ENCODE measurements around the gene GALNT4. TPM values are rescaled to one million over a fixed set of nuclear protein-coding genes. Genes with fewer than 3 reads are reported as not detected.

Gene GALNT4
- total RNA-seq, 1 donor from 2014 or later = 2.8 TPM

DNA sequence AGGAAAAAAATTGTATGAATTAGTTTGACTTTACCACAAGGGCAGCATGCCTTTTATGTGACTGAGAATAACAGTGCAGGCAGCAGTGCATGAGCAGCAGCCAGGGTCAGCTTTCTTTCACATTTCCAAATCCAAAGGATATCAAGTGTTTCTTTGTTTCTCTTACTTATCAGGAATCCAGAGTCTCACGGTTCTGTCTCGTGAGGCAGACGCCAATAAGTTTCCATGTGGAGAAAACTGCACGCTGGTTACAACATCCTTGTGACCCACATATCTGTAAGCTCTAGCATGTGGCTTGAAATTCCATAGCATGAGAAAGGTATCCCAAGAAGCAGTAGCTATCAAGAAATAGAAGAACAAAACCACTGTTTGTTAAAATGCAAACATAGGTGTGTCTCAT lies 27.6 kb downstream of the GALNT4 start:
- H3K9me3 ChIP-seq (ENCODE audit: low read depth) = no peaks in the 10 kb centered on the region
- Mint-ChIP-seq H3K9me3 (peaks cover 2% of the 10 kb centered on the region), H3K27me3 (ENCODE audit: insufficient read depth, low read depth) (no peaks in the 10 kb centered on the region), H3K4me1 (no peaks in the 10 kb centered on the region), H3K27ac (no peak overlapping the region), H3K36me3 (peaks cover 17% of the 10 kb centered on the region), H3K4me3 (no peak overlapping the region)
- H3F3A ChIP-seq (ENCODE audit: low read depth) = no peaks in the 10 kb centered on the region
- no peak for DNase-seq (ENCODE audit: low spot score)
- H3K4me3 ChIP-seq = no peak overlapping the region
- H3K4me2 ChIP-seq = no peak overlapping the region
- no peak overlapping the region for H3K9ac ChIP-seq
- H3K27me3 ChIP-seq = no peaks in the 10 kb centered on the region
- H3K4me1 ChIP-seq = no peaks in the 10 kb centered on the region
- no peak overlapping the region for H2AFZ ChIP-seq (replicated peaks)
- TF ChIP-seq EZH2 (IDR thresholded peaks at IDR 0.05) = no peak
- TF ChIP-seq EZH2phosphoT487 (IDR thresholded peaks at IDR 0.05) = no peak
- TF ChIP-seq, protein P1, sequence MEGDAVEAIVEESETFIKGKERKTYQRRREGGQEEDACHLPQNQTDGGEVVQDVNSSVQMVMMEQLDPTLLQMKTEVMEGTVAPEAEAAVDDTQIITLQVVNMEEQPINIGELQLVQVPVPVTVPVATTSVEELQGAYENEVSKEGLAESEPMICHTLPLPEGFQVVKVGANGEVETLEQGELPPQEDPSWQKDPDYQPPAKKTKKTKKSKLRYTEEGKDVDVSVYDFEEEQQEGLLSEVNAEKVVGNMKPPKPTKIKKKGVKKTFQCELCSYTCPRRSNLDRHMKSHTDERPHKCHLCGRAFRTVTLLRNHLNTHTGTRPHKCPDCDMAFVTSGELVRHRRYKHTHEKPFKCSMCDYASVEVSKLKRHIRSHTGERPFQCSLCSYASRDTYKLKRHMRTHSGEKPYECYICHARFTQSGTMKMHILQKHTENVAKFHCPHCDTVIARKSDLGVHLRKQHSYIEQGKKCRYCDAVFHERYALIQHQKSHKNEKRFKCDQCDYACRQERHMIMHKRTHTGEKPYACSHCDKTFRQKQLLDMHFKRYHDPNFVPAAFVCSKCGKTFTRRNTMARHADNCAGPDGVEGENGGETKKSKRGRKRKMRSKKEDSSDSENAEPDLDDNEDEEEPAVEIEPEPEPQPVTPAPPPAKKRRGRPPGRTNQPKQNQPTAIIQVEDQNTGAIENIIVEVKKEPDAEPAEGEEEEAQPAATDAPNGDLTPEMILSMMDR (IDR thresholded peaks at IDR 0.05) = no peak
- H3K36me3 ChIP-seq = no peaks in the 10 kb centered on the region
- H3K79me2 ChIP-seq (ENCODE audit: low read depth) = no peaks in the 10 kb centered on the region
- H3K27ac ChIP-seq = no peak overlapping the region
- H4K20me1 ChIP-seq (ENCODE audit: low read depth) = no peaks in the 10 kb centered on the region

- H3K4me1 ChIP-seq = no peaks in the 10 kb centered on the region
- Mint-ChIP-seq H3K4me3 (no peak overlapping the region), H3K36me3 (peaks cover 15% of the 10 kb centered on the region), H3K9me3 (peaks cover 2% of the 10 kb centered on the region), H3K27ac (no peak overlapping the region), H3K4me1 (no peaks in the 10 kb centered on the region), H3K27me3 (ENCODE audit: insufficient read depth, low read depth) (no peaks in the 10 kb centered on the region)
- H3K27me3 ChIP-seq = no peaks in the 10 kb centered on the region
- no peak overlapping the region for H3K4me2 ChIP-seq
- no peaks in the 10 kb centered on the region for H3K9me3 ChIP-seq (ENCODE audit: low read depth)
- no peak overlapping the region for H3K4me3 ChIP-seq
- no peaks in the 10 kb centered on the region for H3F3A ChIP-seq (ENCODE audit: low read depth)
- TF ChIP-seq EZH2phosphoT487 (IDR thresholded peaks at IDR 0.05) = no peak
- TF ChIP-seq EZH2 (IDR thresholded peaks at IDR 0.05) = no peak
- TF ChIP-seq, protein P1 (IDR thresholded peaks at IDR 0.05) = no peak
- H4K20me1 ChIP-seq (ENCODE audit: low read depth) = no peaks in the 10 kb centered on the region
- H2AFZ ChIP-seq (replicated peaks) = no peak overlapping the region
- no peaks in the 10 kb centered on the region for H3K36me3 ChIP-seq
- DNase-seq (ENCODE audit: low spot score) = no peak
- no peak overlapping the region for H3K9ac ChIP-seq
- H3K27ac ChIP-seq = no peak overlapping the region
- H3K79me2 ChIP-seq (ENCODE audit: low read depth) = no peaks in the 10 kb centered on the region
Observed at GRCh38 chr12:89494411-89495231, 30.0 kb downstream of the GALNT4 start.

GRCh38 chr12:89493670-89494302 lies 30.8 kb downstream of the GALNT4 start:
- H3F3A ChIP-seq (ENCODE audit: low read depth) = no peaks in the 10 kb centered on the region
- H3K4me3 ChIP-seq = no peak overlapping the region
- Mint-ChIP-seq H3K4me1 (no peaks in the 10 kb centered on the region), H3K36me3 (peaks cover 14% of the 10 kb centered on the region), H3K9me3 (peaks cover 2% of the 10 kb centered on the region), H3K27ac (no peak overlapping the region), H3K4me3 (no peak overlapping the region), H3K27me3 (ENCODE audit: insufficient read depth, low read depth) (no peaks in the 10 kb centered on the region)
- no peak overlapping the region for H2AFZ ChIP-seq (replicated peaks)
- H3K9ac ChIP-seq = no peak overlapping the region
- H3K27ac ChIP-seq = no peak overlapping the region
- no peaks in the 10 kb centered on the region for H3K36me3 ChIP-seq
- no peaks in the 10 kb centered on the region for H3K9me3 ChIP-seq (ENCODE audit: low read depth)
- H3K4me2 ChIP-seq = no peak overlapping the region
- H4K20me1 ChIP-seq (ENCODE audit: low read depth) = no peaks in the 10 kb centered on the region
- no peaks in the 10 kb centered on the region for H3K79me2 ChIP-seq (ENCODE audit: low read depth)
- H3K4me1 ChIP-seq = no peaks in the 10 kb centered on the region
- H3K27me3 ChIP-seq = no peaks in the 10 kb centered on the region
- DNase-seq (ENCODE audit: low spot score) = no peak
- no peak for TF ChIP-seq EZH2phosphoT487 (IDR thresholded peaks at IDR 0.05)
- TF ChIP-seq, protein P1 (IDR thresholded peaks at IDR 0.05) = no peak
